ENCODE results near the gene TIFAB.

GRCh38 chr5:135446615-135447014 lies 5.5 kb downstream of the TIFAB start:
- no peak for TF ChIP-seq CTCF (IDR thresholded peaks at IDR 0.05)
- no peak for TF ChIP-seq POLR2AphosphoS5 (IDR thresholded peaks at IDR 0.05)
- TF ChIP-seq POLR2A (IDR thresholded peaks at IDR 0.05; ENCODE audit: low read depth) = no peak

Measured in esophagus muscularis mucosa (tissue), 3 donors.